GM12878 (cell line): ENCODE results near the gene RELT. TPM values are rescaled to one million over a fixed set of nuclear protein-coding genes. Genes with fewer than 3 reads are reported as not detected.

Experiments
- ATAC-seq: fragments of 200-7000 bp; cut with Tn5 transposase; 3 replicates; pipeline ENCODE4 v1.9.1; 2020; ENCODE audit warnings: mild to moderate bottlenecking, moderate library complexity
- BruUV-seq: library from RNA; stranded (reverse); fragments of 400-500 nt; replicated peaks from 2 replicates; lab custom pipeline; 2021; lab: Mats Ljungman, UMichigan
- CTCF ChIA-PET: fragments of 300-600 bp; sonication (Branson Sonifier 250); formaldehyde crosslinking; extraction: SDS; loops from one replicate; lab custom pipeline; 2021; ENCODE audit warnings: inconsistent platforms; lab: Yijun Ruan, JAX
- POLR2A ChIA-PET: fragments of 350-600 bp; formaldehyde crosslinking; extraction: SDS; loops from one replicate; lab custom pipeline; 2021; ENCODE audit warnings: inconsistent platforms; lab: Charles Lee
- RAD21 ChIA-PET: fragments of 300-600 bp; sonication (Branson Sonifier 250); formaldehyde crosslinking; loops from one replicate; lab custom pipeline; 2023; ENCODE audit warnings: antibody characterized with exemption; ENCODE audit not compliant: unreplicated experiment; lab: Charles Lee
- SMC1A ChIA-PET: fragments of 300-600 bp; sonication (Branson Sonifier 250); formaldehyde crosslinking; loops from one replicate; lab custom pipeline; 2023; ENCODE audit not compliant: unreplicated experiment, uncharacterized antibody; lab: Charles Lee
- DNase-seq: peaks from one replicate; pipeline ENCODE4 v3.0.0-alpha.2; 2011; ENCODE audit warnings: low read depth, low spot score
- FAIRE-seq: peaks from 3 replicates; lab custom pipeline; 2011; peaks lifted over from hg19 to GRCh38; lab: Jason Lieb, UNC
- H2AFZ ChIP-seq: 2 replicates; pipeline ENCODE4 v1.6.0; 2011; ENCODE audit warnings: low read depth, low read length, control low read depth; ENCODE audit not compliant: control insufficient read depth
- H3K27ac ChIP-seq: 2 replicates; pipeline ENCODE4 v1.5.1; 2011; ENCODE audit warnings: control low read depth; ENCODE audit not compliant: control insufficient read depth, insufficient read depth
- H3K27me3 ChIP-seq, 2 experiments: replicated peaks in 1 of 2; 2 replicates each; pipeline versions ENCODE4 v1.6.0 to v1.6.1; 2011; ENCODE audit warnings: low read length in 1 of 2; ENCODE audit not compliant: control insufficient read depth in 2 of 2, insufficient read depth in 2 of 2
- H3K36me3 ChIP-seq, 2 experiments: 2 replicates each; pipeline ENCODE4 v1.5.1; 2011; ENCODE audit warnings: low read length in 1 of 2; ENCODE audit not compliant: control insufficient read depth in 2 of 2, insufficient read depth in 2 of 2
- H3K4me1 ChIP-seq: 2 replicates; pipeline ENCODE4 v1.6.1; 2011; ENCODE audit warnings: mild to moderate bottlenecking, low read length, moderate library complexity, mixed read lengths; ENCODE audit not compliant: control insufficient read depth, insufficient read depth
- H3K4me2 ChIP-seq: 2 replicates; pipeline ENCODE4 v1.6.0; 2011; ENCODE audit warnings: control low read depth; ENCODE audit not compliant: control insufficient read depth, insufficient read depth
- H3K4me3 ChIP-seq: fragments of 200-600 bp; sonication (generic); 2 replicates; pipeline ENCODE4 v1.5.1; 2016
- H3K79me2 ChIP-seq: 2 replicates; pipeline ENCODE4 v1.6.0; 2011; ENCODE audit warnings: low read length; ENCODE audit not compliant: control insufficient read depth, insufficient read depth
- H3K9ac ChIP-seq: 2 replicates; pipeline ENCODE4 v1.8.0; 2011; ENCODE audit warnings: low read length, control low read depth, mixed read lengths; ENCODE audit not compliant: control insufficient read depth, insufficient read depth
- H3K9me3 ChIP-seq: replicated peaks from 3 replicates; pipeline ENCODE4 v1.5.1; 2011; ENCODE audit warnings: mild to moderate bottlenecking, low read length; ENCODE audit not compliant: control insufficient read depth, insufficient read depth
- H4K20me1 ChIP-seq: 2 replicates; pipeline ENCODE4 v1.6.0; 2011; ENCODE audit not compliant: control insufficient read depth, insufficient read depth
- BHLHE40 ChIP-seq, 2 experiments: fragments of 450-650 bp in 1 of 2; IDR thresholded peaks; 2 replicates each; pipeline ENCODE4 v1.6.1; 2011 to 2017; ENCODE audit warnings: low read depth in 2 of 2, borderline replicate concordance in 1 of 2, improper control_type of control experiment in 1 of 2, low read length in 1 of 2, mild to moderate bottlenecking in 1 of 2
- CREB1 ChIP-seq: IDR thresholded peaks from 2 replicates; pipeline ENCODE4 v1.6.1; 2012; ENCODE audit warnings: low read depth, mild to moderate bottlenecking, inconsistent platforms
- DPF2 ChIP-seq: fragments of 450-650 bp; IDR thresholded peaks from 2 replicates; pipeline ENCODE4 v1.6.1; 2017; ENCODE audit warnings: mild to moderate bottlenecking
- FOXM1 ChIP-seq: IDR thresholded peaks from 2 replicates; pipeline ENCODE4 v1.6.1; 2012; ENCODE audit warnings: low read depth, mild to moderate bottlenecking, inconsistent platforms, low read length, moderate library complexity
- GATAD2B ChIP-seq: fragments of 450-650 bp; conservative IDR thresholded peaks from 2 replicates; pipeline ENCODE4 v1.6.1; 2017; ENCODE audit warnings: low read depth, mild to moderate bottlenecking, moderate library complexity
- LARP7 ChIP-seq: fragments of 450-650 bp; IDR thresholded peaks from 2 replicates; pipeline ENCODE4 v1.6.1; 2017; ENCODE audit warnings: mild to moderate bottlenecking
- NBN ChIP-seq: fragments of 450-650 bp; IDR thresholded peaks from 2 replicates; pipeline ENCODE4 v1.6.1; 2016
- RAD21 ChIP-seq: IDR thresholded peaks from 2 replicates; pipeline ENCODE4 v1.6.1; 2011; ENCODE audit warnings: mild to moderate bottlenecking, low read depth, low read length, moderate library complexity; ENCODE audit not compliant: insufficient read depth
- SMAD1 ChIP-seq: fragments of 450-650 bp; IDR thresholded peaks from 2 replicates; pipeline ENCODE4 v1.6.1; 2018; ENCODE audit warnings: mild to moderate bottlenecking, low read depth; ENCODE audit not compliant: partially characterized antibody
- SMARCA5 ChIP-seq: fragments of 450-650 bp; IDR thresholded peaks from 2 replicates; pipeline ENCODE4 v1.6.1; 2017; ENCODE audit warnings: mild to moderate bottlenecking
- SMC3 ChIP-seq: IDR thresholded peaks from 2 replicates; pipeline ENCODE4 v1.6.1; 2011; ENCODE audit warnings: low read length, improper control_type of control experiment, borderline replicate concordance
- YY1 ChIP-seq: IDR thresholded peaks from 2 replicates; pipeline ENCODE4 v1.6.1; 2011; ENCODE audit warnings: low read depth, mild to moderate bottlenecking, low read length
- ZNF384 ChIP-seq: IDR thresholded peaks from 2 replicates; pipeline ENCODE4 v1.6.1; 2012; ENCODE audit warnings: low read depth, mild to moderate bottlenecking, low read length, improper control_type of control experiment, borderline replicate concordance
- WGBS: methylation state at CpG from one replicate; pipeline ENCODE4 v1.1.6; 2016; ENCODE audit warnings: low lambda C conversion rate; ENCODE audit not compliant: insufficient replicate concordance, insufficient coverage; ENCODE audit errors: missing lambda C conversion rate; 5-methylcytosine and 5-hydroxymethylcytosine counted together
- in situ Hi-C: fragments of 300-500 bp; cut with MboI; formaldehyde crosslinking; loops from 9 replicates; pipeline ENCODE4 v1.14.3; 2018; ENCODE audit warnings: mixed read lengths
- intact Hi-C: fragments of 100-400 bp; cut with micrococcal nuclease; formaldehyde crosslinking; loops from one replicate; pipeline ENCODE4 v1.14.2; 2022; ENCODE audit not compliant: unreplicated experiment
- polyA plus RNA-seq, 11 experiments: library from polyadenylated mRNA; depleted of rRNA in 4 of 11; unstranded in 6 of 11; stranded (reverse) in 5 of 11; fragments of >200 nt; fragmentation: Nextera tagmentation in 4 of 11; fragmentation: Illumina TruSeq in 1 of 11; extraction: Ambion mirVana in 4 of 11; extraction: Trizol in 1 of 11; gene quantifications; 1 replicate in 1 of 11; 2 replicates in 10 of 11; pipeline versions ENCODE4 v1.2.1 to v1.2.3, GENCODE V29; 2011 to 2016; ENCODE audit warnings: inconsistent platforms in 2 of 11, missing spikeins in 2 of 11, low read depth in 1 of 11
- total RNA-seq, 4 experiments: library from RNA; depleted of rRNA in 3 of 4; stranded (reverse); fragments of >200 nt in 3 of 4; fragmentation: Illumina TruSeq in 1 of 4; extraction: Trizol in 1 of 4; gene quantifications; 2 replicates each; pipeline versions ENCODE4 v1.2.1 to v1.2.3, GENCODE V29; 2013 to 2021
- TF ChIP-seq, protein P1 (sequence below): IDR thresholded peaks from 2 replicates; pipeline ENCODE4 v1.6.1; 2012; ENCODE audit warnings: low read depth, low read length, improper control_type of control experiment
- TF ChIP-seq, protein P2 (sequence below): fragments of 150-350 bp; IDR thresholded peaks from 2 replicates; pipeline ENCODE4 v1.6.1; 2014; ENCODE audit warnings: mild to moderate bottlenecking, low read depth, low read length
- TF ChIP-seq, protein P3 (sequence below), 3 experiments: IDR thresholded peaks in 2 of 3; conservative IDR thresholded peaks in 1 of 3; 2 replicates each; pipeline ENCODE4 v1.5.1; 2011; ENCODE audit warnings: low read depth in 3 of 3, low read length in 3 of 3, mild to moderate bottlenecking in 3 of 3, control low read depth in 2 of 3, moderate library complexity in 2 of 3, inconsistent platforms in 1 of 3, mixed read lengths in 1 of 3; ENCODE audit not compliant: control insufficient read depth in 2 of 3, insufficient read depth in 1 of 3; ENCODE audit errors: extremely low read depth in 1 of 3

The RELT gene
- total and polyA plus RNA-seq, 10 of the 15 experiments (the other 5 are each of a cell fraction or from before 2014, with no cell fraction given): 1.2 to 28.5 (median 10.8) TPM

DNA sequence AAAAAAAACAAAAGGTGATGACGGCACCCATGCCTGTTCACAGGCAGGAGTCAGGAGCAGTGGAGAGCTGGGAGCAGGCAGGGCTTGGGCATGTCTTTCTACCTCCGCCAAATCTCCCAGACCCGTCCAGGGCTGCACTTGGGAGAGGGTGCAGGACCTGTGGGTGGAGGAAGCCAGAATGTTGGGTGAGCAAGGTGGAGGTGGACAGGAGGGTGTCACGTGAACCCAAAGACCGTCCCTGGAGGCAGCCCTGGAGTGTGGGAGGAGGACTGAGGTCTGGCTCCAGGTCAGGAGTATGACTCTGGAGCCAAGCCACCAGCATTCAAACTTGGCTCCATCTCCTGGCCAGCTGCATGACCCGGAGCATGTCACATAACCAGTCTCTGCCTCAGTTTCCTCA is 26.6 kb upstream of the RELT start (continued):
- no peak for TF ChIP-seq GATAD2B
- no peak for TF ChIP-seq FOXM1

DNA sequence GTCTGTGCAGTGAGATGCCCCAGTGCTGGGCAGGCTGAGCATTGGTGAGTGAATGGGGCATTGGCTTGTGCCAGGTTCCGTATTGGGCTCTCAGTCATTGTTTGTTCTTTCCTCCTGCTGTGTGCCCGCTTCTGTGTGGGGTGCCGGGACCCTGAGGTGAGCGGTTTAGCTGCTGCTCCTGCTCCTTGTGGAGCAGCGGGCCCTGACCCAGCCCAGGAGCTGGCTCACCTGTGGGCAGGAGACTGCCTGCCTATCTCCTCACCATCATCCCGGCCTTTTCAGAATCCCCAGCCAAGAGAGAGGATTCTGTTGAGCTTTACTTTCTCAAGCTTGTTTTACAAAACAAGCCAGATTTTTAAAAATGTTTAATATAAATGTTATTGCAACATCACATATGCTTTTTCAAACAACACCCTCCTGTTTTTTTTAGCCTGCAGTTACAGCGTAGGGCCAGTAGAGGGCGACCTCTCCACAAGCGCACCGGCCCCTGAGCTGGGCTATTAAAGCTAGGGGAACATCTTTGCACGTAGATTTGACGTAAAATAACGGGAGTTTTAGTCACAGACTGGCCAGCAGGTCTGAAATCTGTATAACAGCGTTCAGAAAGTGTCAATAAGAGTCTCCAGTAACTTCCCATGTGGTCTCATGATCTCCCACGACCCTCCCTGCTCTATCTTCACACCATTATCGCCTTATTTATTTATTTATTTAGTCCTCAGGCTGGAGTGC is 25.1 kb upstream of the RELT start:
- no peak overlapping the region for H3K9ac ChIP-seq
- H3K4me2 ChIP-seq: no peak overlapping the region
- in situ Hi-C loops: loop anchor here (5.0 kb wide), 1 partner anchor 311 kb away; no protein-coding TSS in a partner anchor
- no peak overlapping the region for H3K4me3 ChIP-seq
- H4K20me1 ChIP-seq: no peaks in the 10 kb centered on the region
- intact Hi-C loops: loop anchor here (1.0 to 2.0 kb wide), 2 partner anchors 42 to 310 kb away; no protein-coding TSS in a partner anchor
- peaks cover 0 to 3% of the 10 kb centered on the region in 2 experiments; a peak in 2 of 4 replicates for H3K36me3 ChIP-seq
- no peak overlapping the region for H2AFZ ChIP-seq
- H3K27me3 ChIP-seq: no peaks in the 10 kb centered on the region
- TF ChIP-seq RAD21 (peak; percentile 96), BHLHE40 (IDR thresholded peaks at IDR 0.05; ENCODE audit: borderline replicate concordance in 1 of 2, low read depth in 2 of 2, low read length in 1 of 2) (0 out of 4 replicates have a peak, but pooled peaks of 1 of the 2 experiments have one; percentile 9), SMC3 (peak; percentile 94), YY1 (peak; percentile 64), LARP7 (no peak), DPF2 (no peak), ZNF384 (peak; percentile 84), CREB1 (peak; percentile 73), SMAD1 (no peak), NBN (no peak), SMARCA5 (0 out of 2 replicates have a peak, but pooled peaks have one; percentile 30)
- TF ChIP-seq, protein P1, sequence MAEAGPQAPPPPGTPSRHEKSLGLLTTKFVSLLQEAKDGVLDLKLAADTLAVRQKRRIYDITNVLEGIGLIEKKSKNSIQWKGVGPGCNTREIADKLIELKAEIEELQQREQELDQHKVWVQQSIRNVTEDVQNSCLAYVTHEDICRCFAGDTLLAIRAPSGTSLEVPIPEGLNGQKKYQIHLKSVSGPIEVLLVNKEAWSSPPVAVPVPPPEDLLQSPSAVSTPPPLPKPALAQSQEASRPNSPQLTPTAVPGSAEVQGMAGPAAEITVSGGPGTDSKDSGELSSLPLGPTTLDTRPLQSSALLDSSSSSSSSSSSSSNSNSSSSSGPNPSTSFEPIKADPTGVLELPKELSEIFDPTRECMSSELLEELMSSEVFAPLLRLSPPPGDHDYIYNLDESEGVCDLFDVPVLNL: no peak
- TF ChIP-seq, protein P2, sequence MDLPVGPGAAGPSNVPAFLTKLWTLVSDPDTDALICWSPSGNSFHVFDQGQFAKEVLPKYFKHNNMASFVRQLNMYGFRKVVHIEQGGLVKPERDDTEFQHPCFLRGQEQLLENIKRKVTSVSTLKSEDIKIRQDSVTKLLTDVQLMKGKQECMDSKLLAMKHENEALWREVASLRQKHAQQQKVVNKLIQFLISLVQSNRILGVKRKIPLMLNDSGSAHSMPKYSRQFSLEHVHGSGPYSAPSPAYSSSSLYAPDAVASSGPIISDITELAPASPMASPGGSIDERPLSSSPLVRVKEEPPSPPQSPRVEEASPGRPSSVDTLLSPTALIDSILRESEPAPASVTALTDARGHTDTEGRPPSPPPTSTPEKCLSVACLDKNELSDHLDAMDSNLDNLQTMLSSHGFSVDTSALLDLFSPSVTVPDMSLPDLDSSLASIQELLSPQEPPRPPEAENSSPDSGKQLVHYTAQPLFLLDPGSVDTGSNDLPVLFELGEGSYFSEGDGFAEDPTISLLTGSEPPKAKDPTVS: 0 out of 2 replicates have a peak, but pooled peaks have one; percentile 34
- TF ChIP-seq, protein P3, sequence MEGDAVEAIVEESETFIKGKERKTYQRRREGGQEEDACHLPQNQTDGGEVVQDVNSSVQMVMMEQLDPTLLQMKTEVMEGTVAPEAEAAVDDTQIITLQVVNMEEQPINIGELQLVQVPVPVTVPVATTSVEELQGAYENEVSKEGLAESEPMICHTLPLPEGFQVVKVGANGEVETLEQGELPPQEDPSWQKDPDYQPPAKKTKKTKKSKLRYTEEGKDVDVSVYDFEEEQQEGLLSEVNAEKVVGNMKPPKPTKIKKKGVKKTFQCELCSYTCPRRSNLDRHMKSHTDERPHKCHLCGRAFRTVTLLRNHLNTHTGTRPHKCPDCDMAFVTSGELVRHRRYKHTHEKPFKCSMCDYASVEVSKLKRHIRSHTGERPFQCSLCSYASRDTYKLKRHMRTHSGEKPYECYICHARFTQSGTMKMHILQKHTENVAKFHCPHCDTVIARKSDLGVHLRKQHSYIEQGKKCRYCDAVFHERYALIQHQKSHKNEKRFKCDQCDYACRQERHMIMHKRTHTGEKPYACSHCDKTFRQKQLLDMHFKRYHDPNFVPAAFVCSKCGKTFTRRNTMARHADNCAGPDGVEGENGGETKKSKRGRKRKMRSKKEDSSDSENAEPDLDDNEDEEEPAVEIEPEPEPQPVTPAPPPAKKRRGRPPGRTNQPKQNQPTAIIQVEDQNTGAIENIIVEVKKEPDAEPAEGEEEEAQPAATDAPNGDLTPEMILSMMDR (IDR thresholded peaks at IDR 0.05 in 2 of 3, conservative IDR thresholded peaks at IDR 0.05 in 1 of 3; ENCODE audit: control insufficient read depth in 2 of 3, extremely low read depth in 1 of 3, insufficient read depth in 1 of 3, low read depth in 3 of 3, low read length in 3 of 3): peak; percentile 94 to 99 (median 97)
- RAD21 ChIA-PET: interaction anchor here (0.7 to 5.6 kb wide), 34 partner anchors 9 to 428 kb away, joined by 3 to 71 read pairs (median 5); partner anchors contain the start of gene ARHGEF17
- SMC1A ChIA-PET: interaction anchor here (0.6 to 3.8 kb wide), 42 partner anchors 10 to 434 kb away, joined by 3 to 60 read pairs (median 4); partner anchors contain the start of genes ARHGEF17 and FAM168A
- DNase-seq (no peak), FAIRE-seq (peak; percentile 18), ATAC-seq (peak; percentile 89)
- POLR2A ChIA-PET: interaction anchor here (0.6 to 1.0 kb wide), 5 partner anchors 9 to 310 kb away, joined by 3 to 5 read pairs (median 4); no protein-coding TSS in a partner anchor
- CTCF ChIA-PET: interaction anchor here (0.6 to 15.3 kb wide), 63 partner anchors 9 to 590 kb away, joined by 3 to 400 read pairs (median 5); partner anchors contain the start of genes ARHGEF17 and RELT
- H3K9me3 ChIP-seq: no peaks in the 10 kb centered on the region
- WGBS: 21% methylated on average over 16 of the region's 16 CpGs
- BruUV-seq: no TSS peak
- no peak overlapping the region for H3K27ac ChIP-seq
- no peaks in the 10 kb centered on the region for H3K79me2 ChIP-seq
- H3K4me1 ChIP-seq: no peaks in the 10 kb centered on the region
